Epithelial cell of esophagus (primary cell): Measurements from ENCODE around the gene PGBD5.

Experiments used
- DNase-seq: peaks from one replicate; pipeline ENCODE4 v3.0.0; 2010; ENCODE audit warnings: low read depth
- H3K4me3 ChIP-seq: 2 replicates; pipeline ENCODE4 v1.5.1; 2011; ENCODE audit warnings: mild to moderate bottlenecking, low read length, control low read depth
- CTCF ChIP-seq: IDR thresholded peaks from 2 replicates; pipeline ENCODE4 v1.5.1; 2011; ENCODE audit warnings: low read depth, mild to moderate bottlenecking, low read length, control low read depth, inconsistent platforms; ENCODE audit not compliant: insufficient read depth; ENCODE audit errors: missing control alignments

PGBD5 gene

GRCh38 chr1:230390371-230390770, 35.8 kb downstream of the PGBD5 start:
- no peak for TF ChIP-seq CTCF
- no peak for DNase-seq
- H3K4me3 ChIP-seq = no peak overlapping the region

DNA sequence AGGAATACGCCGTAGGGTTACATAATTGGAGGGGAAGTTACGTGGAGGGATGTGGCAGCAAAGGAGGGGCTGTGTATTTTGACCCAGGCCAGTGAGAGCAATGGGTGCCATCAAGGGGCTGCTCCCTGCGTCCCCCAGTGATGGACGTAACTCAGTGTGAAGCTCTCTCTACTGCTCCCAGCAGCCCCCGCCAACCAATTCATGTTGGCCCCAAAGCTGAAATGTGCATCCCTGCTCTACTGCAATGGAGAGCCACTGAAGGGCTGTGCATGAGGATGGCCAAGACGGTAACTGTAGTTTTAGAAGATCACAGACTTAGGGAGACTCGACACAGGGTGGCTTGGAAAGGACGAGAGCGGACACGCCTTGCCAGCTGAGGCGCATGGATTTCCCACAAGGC, 38.3 kb downstream of the PGBD5 start:
- DNase-seq = no peak
- no peak for TF ChIP-seq CTCF
- H3K4me3 ChIP-seq = no peak overlapping the region

- H3K4me3 ChIP-seq = no peak overlapping the region
- DNase-seq = no peak
- TF ChIP-seq CTCF = no peak
Measured at GRCh38 chr1:230387296-230387695, 38.8 kb downstream of the PGBD5 start.

GRCh38 chr1:230386637-230387262, 39.4 kb downstream of the PGBD5 start:
- no peak for TF ChIP-seq CTCF
- H3K4me3 ChIP-seq = no peak overlapping the region
- no peak for DNase-seq

DNA sequence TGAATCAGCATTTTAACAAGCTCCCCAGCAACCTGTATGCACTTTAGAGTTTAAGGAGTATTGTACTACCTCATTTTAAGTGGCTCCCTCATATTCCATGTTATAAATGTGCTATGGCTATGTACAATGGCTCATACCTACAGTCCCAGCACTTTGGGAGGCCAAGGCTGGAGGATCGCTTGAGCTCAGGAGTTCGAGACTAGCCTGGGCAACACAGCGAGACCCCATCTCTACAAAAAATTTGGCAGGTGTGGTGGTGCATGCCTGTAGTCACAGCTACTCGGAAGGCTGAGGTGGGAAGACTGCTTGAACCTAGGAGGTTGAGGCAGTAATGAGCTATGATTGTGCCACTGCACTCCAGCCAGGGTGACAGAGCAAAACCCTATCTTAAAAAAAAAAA, 40.2 kb downstream of the PGBD5 start:
- H3K4me3 ChIP-seq = no peak overlapping the region
- no peak for TF ChIP-seq CTCF
- DNase-seq = no peak

- DNase-seq = no peak
- H3K4me3 ChIP-seq = no peak overlapping the region
- TF ChIP-seq CTCF = no peak
Measured at GRCh38 chr1:230385158-230385450, 41.0 kb downstream of the PGBD5 start.

DNA sequence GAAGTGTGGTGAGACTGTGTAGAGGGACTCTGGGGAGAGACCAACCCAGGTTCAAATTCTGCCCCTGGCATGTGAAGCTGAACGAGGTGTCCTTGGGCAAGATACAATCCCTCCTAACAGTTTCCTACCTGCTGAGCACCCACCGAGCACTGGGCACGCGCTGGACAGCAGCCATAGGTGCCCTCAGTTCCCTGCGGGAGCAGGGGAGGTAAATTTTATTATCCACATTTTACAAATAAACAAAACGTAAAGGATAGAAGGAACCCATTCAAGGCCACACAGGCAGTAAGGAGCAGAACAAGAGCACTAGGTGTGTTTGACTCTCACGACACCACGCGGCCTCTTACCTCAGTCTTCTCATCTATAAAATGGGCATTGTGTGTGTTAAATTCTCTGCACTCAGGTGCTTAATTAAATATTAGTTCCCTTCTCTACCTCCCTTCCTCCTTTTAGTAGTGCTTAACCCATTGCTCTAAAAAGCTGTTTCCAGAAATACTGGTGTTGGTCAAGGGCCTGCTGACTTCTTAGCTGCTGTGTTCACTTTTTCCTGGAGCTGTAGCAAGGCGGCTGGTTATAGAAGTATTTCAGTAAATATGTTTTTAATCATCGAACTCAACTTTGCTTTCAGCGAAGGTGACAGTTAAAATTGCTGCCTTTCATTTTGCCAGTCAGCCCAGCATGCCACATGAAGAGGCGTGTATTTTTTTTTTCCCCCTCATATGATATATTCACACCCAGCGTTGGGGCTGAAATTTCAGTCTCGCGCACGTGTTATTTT, 41.6 kb downstream of the PGBD5 start:
- H3K4me3 ChIP-seq = no peak overlapping the region
- DNase-seq = no peak
- TF ChIP-seq CTCF = no peak
